ENCODE results near the gene SLC4A1AP.
A peak's percentile ranks its signal among the peaks of the same experiment; 100 is the strongest.

SLC4A1AP gene

GRCh38 chr2:27638709-27639108 lies 25.0 kb upstream of the SLC4A1AP start:
- no peak overlapping the region for H3K4me3 ChIP-seq (replicated peaks in 1 of 2; ENCODE audit: low read depth in 2 of 2, low read length in 2 of 2)
- no peak for TF ChIP-seq CTCF (IDR thresholded peaks at IDR 0.05; ENCODE audit: low read depth, low read length)
- DNase-seq (ENCODE audit: low read depth in 2 of 2), result peak in 1 of 2 donors; percentile 70

- TF ChIP-seq CTCF (IDR thresholded peaks at IDR 0.05; ENCODE audit: low read depth, low read length), result no peak
- no peak overlapping the region for H3K4me3 ChIP-seq (replicated peaks in 1 of 2; ENCODE audit: low read depth in 2 of 2, low read length in 2 of 2)
- no peak for DNase-seq (ENCODE audit: low read depth in 2 of 2)
Measured at GRCh38 chr2:27640722-27641245, 22.9 kb upstream of the SLC4A1AP start.

GRCh38 chr2:27645197-27645596 lies 18.5 kb upstream of the SLC4A1AP start:
- no peak for DNase-seq (ENCODE audit: low read depth in 2 of 2)
- TF ChIP-seq CTCF (IDR thresholded peaks at IDR 0.05; ENCODE audit: low read depth, low read length), result no peak
- H3K4me3 ChIP-seq (replicated peaks in 1 of 2; ENCODE audit: low read depth in 2 of 2, low read length in 2 of 2), result no peak overlapping the region

GRCh38 chr2:27647289-27647688 lies 16.4 kb upstream of the SLC4A1AP start:
- H3K4me3 ChIP-seq (replicated peaks in 1 of 2; ENCODE audit: low read depth in 2 of 2, low read length in 2 of 2), result no peak overlapping the region
- TF ChIP-seq CTCF (IDR thresholded peaks at IDR 0.05; ENCODE audit: low read depth, low read length), result no peak
- no peak for DNase-seq (ENCODE audit: low read depth in 2 of 2)

GRCh38 chr2:27647737-27648136 lies 16.0 kb upstream of the SLC4A1AP start:
- H3K4me3 ChIP-seq (replicated peaks in 1 of 2; ENCODE audit: low read depth in 2 of 2, low read length in 2 of 2), result no peak overlapping the region
- TF ChIP-seq CTCF (IDR thresholded peaks at IDR 0.05; ENCODE audit: low read depth, low read length), result no peak
- DNase-seq (ENCODE audit: low read depth in 2 of 2), result no peak

- H3K4me3 ChIP-seq (replicated peaks in 1 of 2; ENCODE audit: low read depth in 2 of 2, low read length in 2 of 2), result no peak overlapping the region
- no peak for TF ChIP-seq CTCF (IDR thresholded peaks at IDR 0.05; ENCODE audit: low read depth, low read length)
Measured at GRCh38 chr2:27651056-27651455, 12.6 kb upstream of the SLC4A1AP start.

GRCh38 chr2:27652341-27652740 lies 11.3 kb upstream of the SLC4A1AP start:
- H3K4me3 ChIP-seq (replicated peaks in 1 of 2; ENCODE audit: low read depth in 2 of 2, low read length in 2 of 2), result no peak overlapping the region
- DNase-seq (ENCODE audit: low read depth in 2 of 2), result no peak

More at GRCh38 chr2:27651056-27651455, 12.6 kb upstream of the SLC4A1AP start:
- DNase-seq (ENCODE audit: low read depth in 2 of 2), result no peak

More at GRCh38 chr2:27652341-27652740, 11.3 kb upstream of the SLC4A1AP start:
- TF ChIP-seq CTCF (IDR thresholded peaks at IDR 0.05; ENCODE audit: low read depth, low read length), result no peak
